ENCODE data around the gene PPP1R3C. TPM values are rescaled to one million over a fixed set of nuclear protein-coding genes. Genes with fewer than 3 reads are reported as not detected.
A peak's percentile ranks its signal among the peaks of the same experiment; 100 is the strongest.

PPP1R3C gene
- total and polyA plus RNA-seq, 2 donors from 2014 or later, result 13.6 to 20.3 TPM

DNA sequence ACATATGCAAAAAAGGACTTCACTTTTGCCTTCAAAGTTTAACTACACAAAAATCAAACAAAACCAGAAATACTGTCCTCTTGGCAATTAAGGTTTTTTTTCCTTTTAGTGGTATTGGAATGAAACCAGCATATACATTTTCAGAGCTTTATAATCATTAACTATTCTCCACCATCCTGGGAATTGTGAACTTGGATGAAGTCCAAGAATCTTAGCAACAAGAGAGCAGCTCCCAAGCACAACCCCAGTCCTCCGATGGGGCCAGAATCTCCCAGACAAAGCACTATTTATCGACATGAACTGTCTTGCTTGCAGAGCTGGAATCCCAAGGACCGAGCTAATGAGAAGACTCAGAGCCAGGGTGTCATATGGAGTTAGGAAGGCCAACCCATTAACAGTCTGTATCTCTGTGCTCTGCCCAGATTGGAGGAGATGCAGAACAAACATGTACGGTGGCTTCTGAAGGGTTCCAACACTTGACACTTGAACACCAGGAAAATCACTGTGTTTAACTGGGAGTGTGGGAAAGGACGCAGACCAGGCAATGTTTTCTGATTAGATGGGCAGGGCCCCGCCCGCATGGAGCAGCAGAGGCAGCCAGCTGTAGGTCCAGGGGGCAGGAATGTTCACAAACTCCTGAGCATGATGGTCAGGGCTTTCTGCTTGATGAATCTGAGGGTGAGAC is 35.5 kb downstream of the PPP1R3C start:
- no peak for TF ChIP-seq CTCF (IDR thresholded peaks at IDR 0.05; ENCODE audit: borderline replicate concordance, extremely low read depth, insufficient read depth)
- intact Hi-C loops (cut with DNase I), result no loop called here
- peaks cover 14 to 33% (median 23%) of the 10 kb centered on the region in 3 donors for H3K4me1 ChIP-seq (ENCODE audit: control insufficient read depth in 2 of 3, insufficient read depth in 2 of 3, low read depth in 1 of 3, low read length in 3 of 3)
- no peak overlapping the region for H3K9ac ChIP-seq (ENCODE audit: low read length in 3 of 3)
- H3K27me3 ChIP-seq (ENCODE audit: control insufficient read depth, insufficient read depth, low read length), result no peaks in the 10 kb centered on the region
- DNase-seq (peak in 3 of 5 donors; percentile 37 to 83 (median 83)), FAIRE-seq (no peak)
- no peaks in the 10 kb centered on the region for H3K36me3 ChIP-seq (ENCODE audit: control insufficient read depth in 2 of 3, insufficient read depth in 3 of 3, low read length in 3 of 3)
- peak overlapping the region; percentile 36 to 43 for H3K27ac ChIP-seq (ENCODE audit: low read depth in 2 of 2, low read length in 2 of 2)
- H3K4me3 ChIP-seq (ENCODE audit: low read length in 3 of 3), result no peak overlapping the region
- H3K9me3 ChIP-seq (ENCODE audit: control insufficient read depth in 2 of 3, insufficient read depth in 1 of 3, low read length in 3 of 3), result no peaks in the 10 kb centered on the region

GRCh38 chr10:91596825-91597196 is 36.1 kb downstream of the PPP1R3C start:
- intact Hi-C loops (cut with DNase I), result no loop called here
- Histone ChIP-seq H3K4me1 (ENCODE audit: control insufficient read depth in 2 of 3, insufficient read depth in 2 of 3, low read depth in 1 of 3, low read length in 3 of 3) (peaks cover 17 to 33% (median 26%) of the 10 kb centered on the region in 3 donors), H3K9me3 (ENCODE audit: control insufficient read depth in 2 of 3, insufficient read depth in 1 of 3, low read length in 3 of 3) (no peaks in the 10 kb centered on the region), H3K4me3 (ENCODE audit: low read length in 3 of 3) (no peak overlapping the region), H3K36me3 (ENCODE audit: control insufficient read depth in 2 of 3, insufficient read depth in 3 of 3, low read length in 3 of 3) (no peaks in the 10 kb centered on the region), H3K9ac (ENCODE audit: low read length in 3 of 3) (no peak overlapping the region), H3K27ac (ENCODE audit: low read depth in 2 of 2, low read length in 2 of 2) (peak overlapping the region in 1 of 2 donors; percentile 36), H3K27me3 (ENCODE audit: control insufficient read depth, insufficient read depth, low read length) (no peaks in the 10 kb centered on the region)
- no peak for DNase-seq
- FAIRE-seq, result no peak
- TF ChIP-seq CTCF (IDR thresholded peaks at IDR 0.05; ENCODE audit: borderline replicate concordance, extremely low read depth, insufficient read depth), result no peak

DNA sequence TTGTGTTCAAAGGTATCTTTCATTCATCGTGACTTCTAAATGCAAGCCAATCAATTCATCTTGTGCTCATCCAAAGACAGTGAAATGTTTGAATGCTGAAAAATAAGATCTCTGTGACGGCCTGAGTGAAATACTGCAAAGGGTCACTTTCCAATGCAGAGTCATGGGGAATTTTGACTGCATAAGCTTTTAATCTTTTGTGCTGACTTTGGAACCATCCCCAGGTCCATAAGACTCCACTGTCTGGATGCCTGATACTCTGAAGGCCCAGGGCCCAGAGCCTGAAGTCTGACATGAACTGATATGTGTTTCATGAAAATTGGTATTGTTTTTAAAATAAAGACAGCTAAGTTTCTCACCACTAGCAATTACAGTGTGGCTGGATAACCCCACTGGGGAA is 39.0 kb downstream of the PPP1R3C start:
- no peak overlapping the region for H3K4me3 ChIP-seq (ENCODE audit: low read length in 3 of 3)
- no peak overlapping the region for H3K9ac ChIP-seq (ENCODE audit: low read length in 3 of 3)
- no peak for DNase-seq
- peaks cover 19 to 60% (median 44%) of the 10 kb centered on the region in 3 donors for H3K4me1 ChIP-seq (ENCODE audit: control insufficient read depth in 2 of 3, insufficient read depth in 2 of 3, low read depth in 1 of 3, low read length in 3 of 3)
- TF ChIP-seq CTCF (IDR thresholded peaks at IDR 0.05; ENCODE audit: borderline replicate concordance, extremely low read depth, insufficient read depth), result no peak
- intact Hi-C loops (cut with DNase I), result no loop called here
- no peaks in the 10 kb centered on the region for H3K36me3 ChIP-seq (ENCODE audit: control insufficient read depth in 2 of 3, insufficient read depth in 3 of 3, low read length in 3 of 3)
- FAIRE-seq, result no peak
- H3K27ac ChIP-seq (ENCODE audit: low read depth in 2 of 2, low read length in 2 of 2), result no peak overlapping the region
- no peaks in the 10 kb centered on the region for H3K9me3 ChIP-seq (ENCODE audit: control insufficient read depth in 2 of 3, insufficient read depth in 1 of 3, low read length in 3 of 3)
- H3K27me3 ChIP-seq (ENCODE audit: control insufficient read depth, insufficient read depth, low read length), result no peaks in the 10 kb centered on the region

All from kidney (tissue), 14 donors.